TTC549 (cell line): ENCODE results near the gene DENND6B.
"Not testable (repeated sequence)": the region's sequence is repeated elsewhere in the genome, so short reads cannot be mapped to it uniquely, and the experiment has no call there.

Source experiments
- FAIRE-seq: peaks from 2 replicates; lab custom pipeline; 2012; peaks lifted over from hg19 to GRCh38; lab: Jason Lieb, UNC

DENND6B gene

GRCh38 chr22:50326956-50327710, at the start of gene DENND6B:
DENND6B (minus strand) TSS chr22:50327012; CDS start chr22:50326988, 24 bp downstream.
- FAIRE-seq = no peak

DNA sequence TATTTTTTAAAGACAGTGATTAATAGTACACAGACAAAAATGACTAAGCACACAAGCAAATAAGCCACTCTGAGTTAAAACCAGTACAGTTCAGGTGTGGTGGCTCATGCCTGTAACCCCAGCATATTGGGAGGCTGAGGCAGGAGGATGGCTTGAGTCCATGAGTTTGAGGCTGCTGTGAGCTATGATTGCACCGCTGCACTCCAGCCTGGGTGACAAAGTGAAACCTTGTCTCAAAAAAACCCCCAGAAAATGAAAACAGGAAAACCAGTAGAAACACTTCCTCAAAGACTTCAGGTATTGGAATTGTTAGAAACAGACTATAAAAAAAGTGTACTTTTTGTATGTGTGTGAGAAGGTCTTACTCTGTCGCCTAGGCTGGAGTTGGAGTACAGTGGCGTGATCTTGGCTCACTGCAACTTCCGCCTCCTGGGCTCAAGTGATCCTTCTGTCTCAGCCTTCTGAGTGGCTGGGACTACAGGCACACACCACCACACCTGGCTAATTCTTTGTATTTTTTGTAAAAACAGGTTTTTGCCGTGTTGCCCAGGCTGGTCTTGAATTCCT, 49.4 kb upstream of the DENND6B start:
- no peak for FAIRE-seq

DNA sequence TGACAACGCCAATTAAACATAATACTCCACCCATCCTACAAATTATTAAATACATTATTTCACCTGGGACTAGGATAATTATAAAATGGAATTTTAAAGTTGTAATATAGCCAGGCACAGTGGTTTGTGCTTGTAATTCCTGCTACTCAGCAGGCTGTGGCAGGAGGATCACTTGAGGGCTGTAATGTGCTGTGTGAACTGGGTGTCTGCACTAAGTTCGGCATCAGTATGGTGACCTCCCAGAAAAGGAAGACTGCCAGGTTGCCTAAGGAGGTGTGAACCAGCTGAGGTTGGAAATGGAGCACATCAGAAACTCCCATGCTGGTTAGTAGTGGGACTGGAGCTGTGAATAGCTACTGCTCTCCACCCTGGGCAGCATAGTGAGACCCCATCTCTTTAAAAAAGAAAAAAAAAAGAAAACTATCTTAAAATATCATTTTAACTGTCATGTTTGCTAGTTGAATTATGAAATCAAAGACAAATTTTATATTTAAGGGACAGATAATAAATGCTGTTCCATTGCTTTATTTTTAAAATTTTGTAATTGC, 44.4 kb upstream of the DENND6B start:
- no peak for FAIRE-seq

- FAIRE-seq = no peak
Measured at GRCh38 chr22:50367778-50368500, 41.1 kb upstream of the DENND6B start.

- FAIRE-seq = not testable (repeated sequence)
Measured at GRCh38 chr22:50363803-50364194, 37.0 kb upstream of the DENND6B start.

DNA sequence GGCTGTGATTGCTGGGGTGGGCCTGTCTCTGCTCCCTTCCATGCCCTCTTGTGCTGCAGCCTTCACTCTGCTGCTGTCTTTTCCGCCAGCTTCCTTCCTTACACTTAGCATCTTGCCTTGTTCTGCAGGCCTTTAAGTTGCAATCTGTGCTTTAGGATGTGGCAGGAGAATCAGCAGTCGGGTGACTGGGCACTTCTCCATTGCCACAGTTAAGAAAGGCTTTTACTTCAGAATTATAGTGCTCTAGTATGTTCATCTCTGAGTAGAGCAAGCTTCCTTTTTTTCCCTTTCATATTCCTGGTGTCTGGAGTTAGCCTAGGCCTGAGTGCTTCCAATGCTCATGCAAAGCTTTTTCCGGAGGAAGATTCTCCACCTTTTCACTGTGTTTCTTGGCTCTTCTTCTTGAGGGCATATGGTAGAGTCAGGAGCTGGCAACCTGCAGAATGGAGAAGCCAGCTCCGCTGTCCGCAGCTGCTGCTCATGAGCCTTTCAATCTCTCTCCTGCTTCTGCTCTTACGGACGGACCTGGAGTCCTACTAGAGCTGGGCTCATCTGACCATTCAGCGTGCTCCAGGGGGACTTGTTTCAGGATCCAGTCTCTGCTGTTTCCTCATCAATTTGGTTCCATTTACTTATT, 36.5 kb upstream of the DENND6B start:
- FAIRE-seq = no peak

GRCh38 chr22:50361688-50362087, 34.9 kb upstream of the DENND6B start:
- no peak for FAIRE-seq

DNA sequence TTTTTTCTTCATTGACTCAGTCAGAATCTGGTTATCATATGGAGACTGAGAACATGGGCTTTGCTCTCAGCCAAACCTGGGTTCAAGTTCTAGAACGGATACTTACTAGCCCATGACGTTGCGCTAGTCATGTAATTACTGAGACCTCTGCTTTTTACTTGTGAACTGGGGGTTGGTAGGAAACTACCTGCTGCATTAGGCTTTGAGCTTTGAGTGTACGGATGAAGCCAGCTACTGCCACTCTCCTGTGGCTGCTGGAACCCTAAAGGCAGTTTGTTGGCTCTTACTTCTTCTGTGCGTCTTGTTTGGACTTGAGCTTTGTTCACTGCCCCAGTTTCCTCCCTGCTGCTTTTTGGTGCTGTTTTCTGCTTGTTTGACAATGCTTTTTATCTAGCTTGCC, 34.4 kb upstream of the DENND6B start:
- FAIRE-seq = no peak

GRCh38 chr22:50360578-50360977, 33.8 kb upstream of the DENND6B start:
- no peak for FAIRE-seq

GRCh38 chr22:50357756-50358155, 30.9 kb upstream of the DENND6B start:
- no peak for FAIRE-seq

DNA sequence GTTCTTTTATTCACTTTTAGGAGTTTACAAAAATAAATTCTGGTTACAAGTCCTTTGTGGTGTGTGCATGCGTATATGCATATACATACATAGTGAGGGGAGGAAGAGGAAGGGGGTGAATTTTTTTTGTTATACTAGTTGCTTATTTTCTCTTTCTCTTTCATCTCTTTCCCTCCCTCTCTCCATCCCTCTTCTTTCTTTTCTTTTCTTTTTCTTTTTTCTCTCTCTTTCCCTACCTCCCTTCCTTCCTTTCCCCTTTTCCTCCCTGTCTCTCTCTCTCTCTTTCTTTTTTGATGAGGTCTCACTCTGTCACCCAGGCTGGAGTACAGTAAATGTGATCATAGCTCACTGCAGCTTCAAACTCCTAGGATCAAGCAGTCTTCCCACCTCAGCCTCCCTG, 30.4 kb upstream of the DENND6B start:
- FAIRE-seq = no peak

DNA sequence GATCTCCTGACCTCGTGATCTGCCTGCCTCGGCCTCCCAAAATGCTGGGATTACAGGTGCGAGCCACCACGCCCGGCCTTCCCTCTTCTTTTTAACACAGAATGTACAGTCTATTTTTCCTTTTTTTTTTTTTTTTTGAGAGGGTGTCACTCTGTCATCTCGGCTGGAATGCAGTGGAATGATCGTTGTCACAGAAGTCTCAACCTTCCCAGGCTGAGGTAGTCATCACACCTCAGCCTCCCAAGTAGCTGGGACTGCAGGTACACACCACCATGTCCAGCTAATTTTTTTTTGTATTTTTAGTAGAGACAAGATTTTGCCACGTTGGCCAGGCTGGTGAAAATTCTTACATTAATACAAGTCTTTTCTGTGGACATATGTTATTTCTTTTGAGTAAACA, 29.4 kb upstream of the DENND6B start:
- FAIRE-seq = no peak

- no peak for FAIRE-seq
Measured at GRCh38 chr22:50348058-50348457, 21.2 kb upstream of the DENND6B start.

DNA sequence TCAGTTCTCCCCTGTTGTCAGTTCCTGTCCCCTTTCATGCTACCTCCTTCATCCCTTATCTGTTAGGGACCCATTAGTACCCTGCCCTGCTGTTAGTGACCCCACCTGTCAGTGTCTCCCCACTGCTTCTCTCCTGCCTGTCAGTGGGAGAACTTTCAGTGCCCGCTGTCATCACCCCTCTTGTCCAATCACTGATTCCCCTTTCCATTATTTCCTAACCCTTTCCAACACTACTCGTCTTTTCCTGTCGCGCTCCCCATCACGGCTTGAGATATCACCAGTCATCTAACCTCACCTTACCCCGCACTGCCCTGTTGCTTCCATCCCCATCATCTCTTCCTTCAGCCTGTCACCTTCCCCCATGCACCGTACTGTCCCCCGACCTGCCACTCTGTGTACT, 20.3 kb upstream of the DENND6B start:
- FAIRE-seq = no peak

DNA sequence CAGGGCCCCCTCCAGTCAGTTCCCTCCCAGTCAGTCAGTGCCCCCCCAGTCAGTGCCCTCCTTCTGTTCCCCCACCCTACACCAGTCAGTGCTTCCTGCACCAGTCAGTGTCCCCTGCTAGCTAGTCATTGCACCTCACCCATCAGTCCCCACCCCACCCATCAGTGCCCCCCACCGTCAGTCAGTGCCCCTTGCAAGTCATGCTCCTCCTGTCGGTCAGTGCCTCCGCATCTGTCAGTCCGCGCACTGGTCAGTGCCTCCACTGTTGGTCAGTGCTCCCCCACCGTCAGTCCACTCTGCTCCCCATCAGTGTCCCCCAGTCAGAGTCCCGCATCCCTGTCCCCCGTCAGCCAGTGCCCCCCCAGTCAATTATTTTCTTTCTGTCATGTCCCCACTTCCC, 19.7 kb upstream of the DENND6B start:
- no peak for FAIRE-seq

DNA sequence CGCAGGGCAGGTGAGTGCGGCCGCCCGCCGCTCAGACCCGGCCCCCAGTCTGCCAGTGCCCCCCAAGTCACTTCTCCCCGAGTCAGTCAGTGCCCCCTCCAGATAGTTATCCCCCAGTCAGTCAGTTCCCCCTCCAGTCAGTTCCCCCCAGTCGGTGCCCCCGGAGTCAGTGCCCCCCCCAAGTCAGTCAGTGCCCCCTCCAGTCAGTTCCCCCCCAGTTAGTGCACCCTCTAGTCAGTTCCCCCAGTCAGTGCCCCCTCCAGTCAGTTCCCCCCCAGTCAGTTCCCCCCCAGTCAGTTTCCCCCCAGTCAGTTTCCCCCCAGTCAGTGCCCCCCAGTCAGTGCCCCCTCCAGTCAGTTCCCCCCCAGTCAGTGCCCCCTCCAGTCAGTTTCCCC, 16.7 kb upstream of the DENND6B start:
- no peak for FAIRE-seq

DNA sequence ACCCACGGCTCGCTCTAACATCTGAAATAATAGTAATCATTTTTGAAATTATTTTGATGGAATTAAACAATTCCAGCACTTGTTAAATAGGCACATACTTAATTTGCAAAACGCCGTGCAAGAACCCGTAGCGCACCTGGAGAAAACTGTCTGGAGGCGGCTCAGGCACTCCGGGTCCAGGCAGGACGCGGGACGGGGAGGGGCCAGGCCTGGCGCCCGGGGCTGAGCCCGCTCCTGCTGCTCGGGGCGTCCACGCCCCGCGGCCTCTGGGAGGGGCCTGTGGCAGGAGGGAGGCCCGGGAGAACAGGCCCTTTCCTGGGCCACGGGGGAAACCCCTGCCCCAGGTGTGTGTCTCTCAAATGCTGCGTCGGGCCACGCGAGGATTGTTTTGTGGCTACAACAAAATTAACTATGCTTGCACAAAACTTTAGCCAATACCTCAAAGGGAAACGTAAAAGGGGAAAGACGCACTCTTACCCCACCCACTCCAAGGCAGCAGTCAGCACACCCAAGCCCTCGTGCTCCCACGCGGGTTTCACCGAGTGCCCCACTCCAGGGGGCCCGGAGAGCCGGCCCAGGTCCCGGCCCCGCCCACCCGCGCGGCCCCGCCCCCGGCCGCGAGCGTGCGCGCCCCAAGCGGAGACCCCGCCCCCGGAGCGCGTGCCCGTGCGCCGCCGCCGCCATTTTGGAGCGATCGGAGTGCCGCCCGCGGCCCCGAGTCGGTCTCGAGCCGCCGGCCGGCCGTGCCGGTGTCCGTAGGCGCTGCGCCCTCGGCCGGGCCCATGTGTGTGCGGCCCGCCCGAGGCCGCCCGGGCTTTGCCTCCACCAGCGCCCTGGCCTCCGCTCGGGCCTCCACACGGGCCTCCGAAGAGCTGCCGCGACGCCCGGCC, 16.1 kb upstream of the DENND6B start, which contains the start of gene PPP6R2:
TSS of gene PPP6R2 (plus strand) at position 677 of the 890 bp plus-strand sequence. CDS start 50,582 bp downstream, outside the sequence.
- FAIRE-seq = no peak

- FAIRE-seq = peak; percentile 60
Measured at GRCh38 chr22:50341977-50342650, 15.3 kb upstream of the DENND6B start.

DNA sequence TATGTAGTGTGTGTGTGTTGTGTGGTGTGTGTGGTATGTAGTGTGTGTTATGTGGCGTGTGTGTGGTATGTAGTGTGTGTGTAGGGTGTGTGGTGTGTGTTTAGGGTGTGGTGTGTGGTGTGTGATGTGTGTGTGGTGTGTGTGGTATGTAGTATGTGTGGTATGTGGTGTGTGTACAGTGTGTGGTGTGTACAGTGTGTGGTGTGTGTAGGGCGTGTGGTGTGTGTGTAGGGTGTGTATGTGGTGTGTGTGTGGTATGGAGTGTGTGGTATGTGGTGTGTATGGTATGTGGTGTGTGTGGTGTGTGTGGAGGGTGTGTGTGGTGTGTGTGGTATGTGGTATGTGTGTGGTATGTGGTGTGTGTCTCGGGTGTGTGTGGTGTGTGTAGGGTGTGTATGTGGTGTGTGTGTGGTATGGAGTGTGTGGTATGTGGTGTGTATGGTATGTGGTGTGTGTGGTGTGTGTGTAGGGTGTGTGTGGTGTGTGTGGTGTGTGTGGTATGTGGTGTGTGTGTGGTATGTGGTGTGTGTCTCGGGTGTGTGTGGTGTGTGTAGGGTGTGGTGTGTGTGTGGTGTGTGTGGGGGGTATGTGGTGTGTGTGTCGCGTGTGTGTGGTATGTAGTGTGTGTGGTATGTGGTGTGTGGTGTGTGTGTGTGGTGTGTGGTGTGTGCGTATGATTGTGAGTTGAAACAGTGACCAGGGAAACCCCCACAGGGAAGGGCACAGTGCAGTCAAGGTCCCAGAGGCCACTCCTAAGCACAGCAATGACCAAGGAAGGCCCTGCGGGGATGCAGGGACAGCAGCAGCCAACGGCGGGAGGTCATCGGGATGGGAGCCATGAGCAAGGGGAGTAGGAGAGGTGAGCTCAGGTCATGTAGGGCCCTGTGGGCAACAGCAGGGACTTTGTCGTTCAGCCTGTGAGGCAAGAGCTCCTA, 13.4 kb upstream of the DENND6B start:
- no peak for FAIRE-seq
